ENCODE measurements around the gene CCDC3. TPM values are rescaled to one million over a fixed set of nuclear protein-coding genes. Genes with fewer than 3 reads are reported as not detected.

The CCDC3 gene
- polyA plus RNA-seq, 1 donor from 2014 or later: 3.8 TPM

GRCh38 chr10:12966067-12966466 is 35.4 kb downstream of the CCDC3 start:
- Histone ChIP-seq H2AFZ (ENCODE audit: low read depth, low read length) (no peak overlapping the region), H3F3A (ENCODE audit: insufficient read depth, low read length, poor library complexity, severe bottlenecking) (no peaks in the 10 kb centered on the region), H4K20me1 (ENCODE audit: insufficient read depth) (no peaks in the 10 kb centered on the region), H3K27me3 (ENCODE audit: insufficient read depth, low read depth, low read length) (no peaks in the 10 kb centered on the region), H3K9me3 (ENCODE audit: low read length) (peaks cover 4% of the 10 kb centered on the region), H3K36me3 (ENCODE audit: insufficient read depth, low read length) (no peaks in the 10 kb centered on the region), H3K4me2 (ENCODE audit: low read length) (no peak overlapping the region), H3K27ac (ENCODE audit: low read length) (no peak overlapping the region), H3K4me3 (ENCODE audit: low read length) (no peak overlapping the region), H3K9me2 (ENCODE audit: insufficient read depth, low read length) (no peaks in the 10 kb centered on the region), H3K9ac (ENCODE audit: low read length) (no peak overlapping the region), H3K79me2 (replicated peaks; ENCODE audit: insufficient read depth, low read length) (no peaks in the 10 kb centered on the region)
- no peak for TF ChIP-seq MXI1 (conservative IDR thresholded peaks at IDR 0.05; ENCODE audit: poor library complexity, severe bottlenecking)
- no peak for TF ChIP-seq CTCF (IDR thresholded peaks at IDR 0.05; ENCODE audit: poor library complexity, severe bottlenecking)

DNA sequence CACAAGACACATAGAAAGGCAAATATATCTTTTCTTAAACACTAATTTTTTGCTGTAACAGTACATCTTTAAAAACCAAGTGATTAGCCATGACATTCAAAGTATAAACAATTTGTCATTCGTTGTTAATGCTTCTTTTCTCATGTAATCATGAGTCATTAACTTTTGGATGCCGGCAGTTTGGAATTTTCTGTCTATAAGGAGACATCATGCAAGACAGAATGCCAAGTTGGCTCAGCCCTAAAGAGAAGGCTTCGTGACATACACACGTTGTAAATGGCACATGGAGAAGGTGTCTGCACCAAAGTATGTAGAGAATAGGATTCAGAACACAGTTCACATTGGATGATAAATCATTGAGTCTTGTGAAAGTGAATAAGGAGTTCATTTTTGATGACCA is 35.9 kb downstream of the CCDC3 start:
- no peaks in the 10 kb centered on the region for H3K36me3 ChIP-seq (ENCODE audit: insufficient read depth, low read length)
- no peak for TF ChIP-seq SMC3 (conservative IDR thresholded peaks at IDR 0.05; ENCODE audit: poor library complexity)
- no peak for TF ChIP-seq TAF1 (IDR thresholded peaks at IDR 0.05; ENCODE audit: low read depth)
- TF ChIP-seq, protein P1, sequence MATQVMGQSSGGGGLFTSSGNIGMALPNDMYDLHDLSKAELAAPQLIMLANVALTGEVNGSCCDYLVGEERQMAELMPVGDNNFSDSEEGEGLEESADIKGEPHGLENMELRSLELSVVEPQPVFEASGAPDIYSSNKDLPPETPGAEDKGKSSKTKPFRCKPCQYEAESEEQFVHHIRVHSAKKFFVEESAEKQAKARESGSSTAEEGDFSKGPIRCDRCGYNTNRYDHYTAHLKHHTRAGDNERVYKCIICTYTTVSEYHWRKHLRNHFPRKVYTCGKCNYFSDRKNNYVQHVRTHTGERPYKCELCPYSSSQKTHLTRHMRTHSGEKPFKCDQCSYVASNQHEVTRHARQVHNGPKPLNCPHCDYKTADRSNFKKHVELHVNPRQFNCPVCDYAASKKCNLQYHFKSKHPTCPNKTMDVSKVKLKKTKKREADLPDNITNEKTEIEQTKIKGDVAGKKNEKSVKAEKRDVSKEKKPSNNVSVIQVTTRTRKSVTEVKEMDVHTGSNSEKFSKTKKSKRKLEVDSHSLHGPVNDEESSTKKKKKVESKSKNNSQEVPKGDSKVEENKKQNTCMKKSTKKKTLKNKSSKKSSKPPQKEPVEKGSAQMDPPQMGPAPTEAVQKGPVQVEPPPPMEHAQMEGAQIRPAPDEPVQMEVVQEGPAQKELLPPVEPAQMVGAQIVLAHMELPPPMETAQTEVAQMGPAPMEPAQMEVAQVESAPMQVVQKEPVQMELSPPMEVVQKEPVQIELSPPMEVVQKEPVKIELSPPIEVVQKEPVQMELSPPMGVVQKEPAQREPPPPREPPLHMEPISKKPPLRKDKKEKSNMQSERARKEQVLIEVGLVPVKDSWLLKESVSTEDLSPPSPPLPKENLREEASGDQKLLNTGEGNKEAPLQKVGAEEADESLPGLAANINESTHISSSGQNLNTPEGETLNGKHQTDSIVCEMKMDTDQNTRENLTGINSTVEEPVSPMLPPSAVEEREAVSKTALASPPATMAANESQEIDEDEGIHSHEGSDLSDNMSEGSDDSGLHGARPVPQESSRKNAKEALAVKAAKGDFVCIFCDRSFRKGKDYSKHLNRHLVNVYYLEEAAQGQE (IDR thresholded peaks at IDR 0.05; ENCODE audit: borderline replicate concordance): no peak
- TF ChIP-seq EP300 (conservative IDR thresholded peaks at IDR 0.05; ENCODE audit: poor library complexity, severe bottlenecking): no peak
- no peak for TF ChIP-seq CTCF (IDR thresholded peaks at IDR 0.05; ENCODE audit: poor library complexity, severe bottlenecking)
- TF ChIP-seq RAD21 (conservative IDR thresholded peaks at IDR 0.05): no peak
- TF ChIP-seq MXI1 (conservative IDR thresholded peaks at IDR 0.05; ENCODE audit: poor library complexity, severe bottlenecking): no peak
- TF ChIP-seq EZH2 (IDR thresholded peaks at IDR 0.05; ENCODE audit: borderline replicate concordance, insufficient read depth, low read length, poor library complexity, severe bottlenecking): no peak
- TF ChIP-seq POLR2AphosphoS5 (IDR thresholded peaks at IDR 0.05): no peak
- H3K27ac ChIP-seq (ENCODE audit: low read length): no peak overlapping the region
- H3K4me2 ChIP-seq (ENCODE audit: low read length): no peak overlapping the region
- peaks cover 4% of the 10 kb centered on the region for H3K9me3 ChIP-seq (ENCODE audit: low read length)
- H4K20me1 ChIP-seq (ENCODE audit: insufficient read depth): no peaks in the 10 kb centered on the region
- no peak overlapping the region for H3K4me3 ChIP-seq (ENCODE audit: low read length)
- no peaks in the 10 kb centered on the region for H3K27me3 ChIP-seq (ENCODE audit: insufficient read depth, low read depth, low read length)
- no peak overlapping the region for H2AFZ ChIP-seq (ENCODE audit: low read depth, low read length)
- H3K9ac ChIP-seq (ENCODE audit: low read length): no peak overlapping the region
- H3F3A ChIP-seq (ENCODE audit: insufficient read depth, low read length, poor library complexity, severe bottlenecking): no peaks in the 10 kb centered on the region
- H3K9me2 ChIP-seq (ENCODE audit: insufficient read depth, low read length): no peaks in the 10 kb centered on the region
- no peaks in the 10 kb centered on the region for H3K79me2 ChIP-seq (replicated peaks; ENCODE audit: insufficient read depth, low read length)

All from neural cell (in vitro differentiated cells).